HFFc6 (cell line): ENCODE data around the gene ACOT8. TPM values are rescaled to one million over a fixed set of nuclear protein-coding genes. Genes with fewer than 3 reads are reported as not detected.
A peak's percentile ranks its signal among the peaks of the same experiment; 100 is the strongest.

Experiments used
- DNase-seq: peaks from one replicate; pipeline ENCODE4 v3.0.0-alpha.2; 2018
- H3K27ac Mint-ChIP-seq: 2 replicates; pipeline ENCODE4 v1.8.0; 2020; ENCODE audit warnings: mild to moderate bottlenecking, mixed read lengths
- H3K27me3 Mint-ChIP-seq: 2 replicates; pipeline ENCODE4 v1.8.0; 2021; ENCODE audit warnings: mild to moderate bottlenecking, moderate library complexity, mixed read lengths; ENCODE audit not compliant: insufficient read depth
- H3K36me3 Mint-ChIP-seq: 2 replicates; pipeline ENCODE4 v1.8.0; 2021; ENCODE audit warnings: low read depth, mixed read lengths
- H3K4me1 Mint-ChIP-seq: 2 replicates; pipeline ENCODE4 v1.8.0; 2020; ENCODE audit warnings: low read depth, mixed read lengths
- H3K4me3 Mint-ChIP-seq: 2 replicates; pipeline ENCODE4 v1.8.0; 2020; ENCODE audit warnings: mild to moderate bottlenecking, moderate library complexity, mixed read lengths
- H3K9me3 Mint-ChIP-seq: 2 replicates; pipeline ENCODE4 v1.8.0; 2020; ENCODE audit warnings: mild to moderate bottlenecking, mixed read lengths
- CTCF ChIP-seq: fragments of 200-600 bp; sonication (generic); IDR thresholded peaks from 2 replicates; pipeline ENCODE4 v1.5.0; 2021; ENCODE audit warnings: antibody characterized with exemption, mild to moderate bottlenecking
- total RNA-seq, 6 experiments: library from RNA; stranded (reverse); fragmentation: NEBNext Ultra II Directional; extraction: Animal tissue kit (Norgen Biotek cat#: 25700); gene quantifications; 2 replicates in 1 of 6; 3 replicates in 5 of 6; pipeline ENCODE4 v1.2.3, GENCODE V29; 2021

ACOT8 gene
- total RNA-seq, 6 experiments from 2014 or later = 24.2 to 31.2 (median 26.4) TPM

DNA sequence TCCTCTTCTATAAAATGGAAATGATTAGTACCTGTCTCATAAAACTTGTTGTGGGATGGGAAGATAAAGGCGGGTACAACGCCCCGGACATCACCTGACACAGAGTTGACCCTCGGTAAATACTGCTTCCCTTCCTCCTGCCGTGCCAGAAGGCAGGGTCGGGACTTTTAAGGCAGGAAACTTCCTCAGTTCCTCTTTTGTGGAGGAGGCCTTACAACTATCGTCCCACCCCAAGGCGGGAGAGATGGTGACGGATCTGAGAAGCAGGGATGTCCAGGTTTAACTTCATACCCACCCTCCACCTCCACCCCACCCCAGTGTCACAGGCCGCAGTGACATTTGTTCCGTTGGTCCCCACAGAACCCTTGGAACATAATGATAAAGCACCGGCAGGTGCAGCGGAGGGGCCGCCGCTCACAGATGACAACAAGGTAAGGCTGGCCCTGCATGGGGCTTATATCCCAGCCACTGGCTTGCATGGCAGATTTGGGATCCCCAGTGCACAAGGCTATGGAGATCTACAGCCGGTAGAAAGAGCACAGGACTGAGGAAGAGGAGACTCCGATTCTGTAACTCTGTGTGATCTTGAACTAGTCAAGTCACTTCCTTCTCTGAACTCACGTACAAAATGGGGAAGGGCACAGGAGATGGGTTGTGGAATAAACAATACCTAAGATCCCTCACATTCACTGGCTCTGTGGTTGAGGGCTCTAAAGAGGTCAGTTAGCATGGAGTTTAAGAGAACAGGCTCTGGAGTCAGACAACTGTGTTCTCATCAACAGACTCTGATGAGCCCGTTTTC is 64.7 kb downstream of the ACOT8 start:
- no peak for DNase-seq
- Mint-ChIP-seq H3K27ac (peak overlapping the region; percentile 81), H3K4me1 (peaks cover 13% of the 10 kb centered on the region), H3K36me3 (peaks cover 25% of the 10 kb centered on the region), H3K4me3 (peak overlapping the region; percentile 88), H3K27me3 (peaks cover 2% of the 10 kb centered on the region), H3K9me3 (no peaks in the 10 kb centered on the region)
- no peak for TF ChIP-seq CTCF

Other genes with a start within 250 kb of the ACOT8 start
- not detected for gene WFDC10A, start 227.7 kb downstream of the ACOT8 start, total RNA-seq
- not detected for gene WFDC9, start 226.1 kb downstream of the ACOT8 start, total RNA-seq
- not detected for gene WFDC11, start 187.2 kb downstream of the ACOT8 start, total RNA-seq
- not detected for gene WFDC13, start 155.4 kb downstream of the ACOT8 start, total RNA-seq
- not detected for gene WFDC10B, start 152.4 kb downstream of the ACOT8 start, total RNA-seq
- gene SPINT4, start 135.0 kb downstream of the ACOT8 start, total RNA-seq = not detected
- under 1 TPM in 1 of 6 experiments, not detected in 5; 0.43 TPM for gene WFDC3, start 65.5 kb downstream of the ACOT8 start, total RNA-seq
- 10 to 100 TPM; 23.2 to 27.1 (median 25.8) TPM for gene DNTTIP1, start 65.4 kb downstream of the ACOT8 start, total RNA-seq
- gene UBE2C, start 44.7 kb downstream of the ACOT8 start, total RNA-seq = 100 to 1,000 TPM in 1 of 6 experiments, 10 to 100 TPM in 5; 42.6 to 101 (median 91.3) TPM
- gene TNNC2, start 30.1 kb downstream of the ACOT8 start, total RNA-seq = not detected
- 10 to 100 TPM; 21.9 to 25.1 (median 22.7) TPM for gene SNX21, start 23.6 kb downstream of the ACOT8 start, total RNA-seq
- gene ZSWIM3, start 222 bp upstream of the ACOT8 start, total RNA-seq = 1 to 10 TPM; 2.3 to 4.0 (median 2.7) TPM
- 10 to 100 TPM in 4 of 6 experiments, 1 to 10 TPM in 2; 9.8 to 11.7 (median 10.3) TPM for gene ZSWIM1, start 23.8 kb upstream of the ACOT8 start, total RNA-seq
- under 1 TPM; 0.35 to 0.74 (median 0.47) TPM for gene SPATA25, start 30.2 kb upstream of the ACOT8 start, total RNA-seq
- gene NEURL2, start 33.8 kb upstream of the ACOT8 start, total RNA-seq = 1 to 10 TPM; 1.5 to 2.3 (median 1.9) TPM
- gene CTSA, start 33.9 kb upstream of the ACOT8 start, total RNA-seq = 100 to 1,000 TPM; 133 to 176 (median 155) TPM
- gene PLTP, start 54.8 kb upstream of the ACOT8 start, total RNA-seq = 10 to 100 TPM in 5 of 6 experiments, 1 to 10 TPM in 1; 8.3 to 13.6 (median 11.1) TPM
- 10 to 100 TPM; 14.8 to 23.1 (median 19.5) TPM for gene PCIF1, start 77.3 kb upstream of the ACOT8 start, total RNA-seq
- gene ZNF335, start 114.8 kb upstream of the ACOT8 start, total RNA-seq = 10 to 100 TPM; 13.1 to 14.6 (median 13.5) TPM
- gene MMP9, start 151.5 kb upstream of the ACOT8 start, total RNA-seq = not detected
- under 1 TPM in 5 of 6 experiments, not detected in 1; 0.18 to 0.82 (median 0.52) TPM for gene SLC12A5, start 171.8 kb upstream of the ACOT8 start, total RNA-seq
- 10 to 100 TPM; 15.3 to 25.1 (median 23.2) TPM for gene NCOA5, start 232.6 kb upstream of the ACOT8 start, total RNA-seq